H1 (cell line): ENCODE measurements around the gene GHRL. TPM values are rescaled to one million over a fixed set of nuclear protein-coding genes. Genes with fewer than 3 reads are reported as not detected.

ENCODE experiments used
- microRNA counts: library from miRNA; unstranded; fragments of <30 nt; microRNA quantifications from one replicate; lab custom pipeline; 2015
- microRNA-seq, 2 experiments: library from miRNA; unstranded; fragments of <30 nt; microRNA quantifications; one replicate each; pipeline versions ENCODE4 to v1.2.0, GENCODE V29; 2016 to 2020; ENCODE audit warnings: borderline microRNAs expressed in 2 of 2, borderline number of aligned reads in 2 of 2, borderline replicate concordance in 1 of 2
- polyA plus RNA-seq, 7 experiments: library from polyadenylated mRNA; depleted of rRNA in 3 of 7; stranded (reverse) in 5 of 7; unstranded in 2 of 7; fragments of >200 nt in 5 of 7; fragments of 200-250 nt in 2 of 7; gene quantifications; 1 replicate in 5 of 7; 2 replicates in 1 of 7; 4 replicates in 1 of 7; pipeline versions ENCODE4 v1.2.1 to v1.2.3, GENCODE V29; 2011 to 2013; ENCODE audit warnings: missing spikeins in 2 of 7, mixed read lengths in 2 of 7
- small RNA-seq: library from polyadenylated mRNA; stranded (forward); fragments of <200 nt; extraction: miRNeasy Mini kit (QIAGEN cat#:217004); gene quantifications from one replicate; pipeline ENCODE3, GENCODE V24; 2013; ENCODE audit not compliant: insufficient read depth
- total RNA-seq: library from RNA; stranded (reverse); fragmentation: NEBNext Ultra II Directional; extraction: Animal tissue kit (Norgen Biotek cat#: 25700); gene quantifications from 2 replicates; pipeline ENCODE4 v1.2.1, GENCODE V29; 2021

Gene GHRL
- total and polyA plus RNA-seq, 2 of the 8 experiments (the other 6 are each of a cell fraction or from before 2014, with no cell fraction given) = 0.32 to 0.35 TPM

MicroRNA genes within 50 kb of the gene (microRNA counts, 767-probe panel; counts per million panel counts)
- 879 counts per million, percentile 95 among the panel's probes with 10 or more counts for microRNA hsa-miR-378b (lab: Ali Mortazavi, UCI)

Small RNAs within 50 kb of the gene (microRNA-seq; reads per million reads assigned to microRNA genes)
- gene MIR378B = 0 reads per million in 2 experiments

Small RNAs within 50 kb of the gene (small RNA-seq; reads per million reads assigned to genes)
- gene MIR378B (9.8 reads per million, percentile 81 among the genes with 10 or more reads in this experiment), gene RF02126 (not detected)

Other genes starting within 250 kb of the GHRL start
- not detected in 2 replicates for gene FANCD2OS, start 184.7 kb downstream of the GHRL start, total RNA-seq
- not detected in 2 replicates for gene FANCD2OS, start 184.7 kb downstream of the GHRL start, polyA plus RNA-seq (2011; rRNA removed)
- gene BRK1, start 177.3 kb downstream of the GHRL start, total RNA-seq = 134 and 137 TPM in 2 replicates
- gene BRK1, start 177.3 kb downstream of the GHRL start, polyA plus RNA-seq (2011; rRNA removed) = 103 and 164 TPM in 2 replicates
- 51.5 and 53.7 TPM in 2 replicates for gene VHL, start 151.2 kb downstream of the GHRL start, total RNA-seq
- 14.0 and 14.5 TPM in 2 replicates for gene VHL, start 151.2 kb downstream of the GHRL start, polyA plus RNA-seq (2011; rRNA removed)
- gene IRAK2, start 128.0 kb downstream of the GHRL start, total RNA-seq = 1.3 and 1.5 TPM in 2 replicates
- 1.5 TPM in 2 replicates for gene IRAK2, start 128.0 kb downstream of the GHRL start, polyA plus RNA-seq (2011; rRNA removed)
- 34.8 and 35.3 TPM in 2 replicates for gene TATDN2, start 44.5 kb downstream of the GHRL start, total RNA-seq
- gene TATDN2, start 44.5 kb downstream of the GHRL start, polyA plus RNA-seq (2011; rRNA removed) = 12.1 and 12.3 TPM in 2 replicates
- gene SEC13, start 28.2 kb upstream of the GHRL start, total RNA-seq = 131 and 136 TPM in 2 replicates
- 115 and 124 TPM in 2 replicates for gene SEC13, start 28.2 kb upstream of the GHRL start, polyA plus RNA-seq (2011; rRNA removed)
- 0.61 and 1.2 TPM in 2 replicates for gene ATP2B2, start 212.6 kb upstream of the GHRL start, total RNA-seq
- gene ATP2B2, start 212.6 kb upstream of the GHRL start, polyA plus RNA-seq (2011; rRNA removed) = 0.14 and 0.20 TPM in 2 replicates